Measurements from ENCODE around the gene OPTN. TPM values are rescaled to one million over a fixed set of nuclear protein-coding genes. Genes with fewer than 3 reads are reported as not detected.

The OPTN gene
- total and polyA plus RNA-seq, 12 donors: 63.2 to 148 (median 92.5) TPM

DNA sequence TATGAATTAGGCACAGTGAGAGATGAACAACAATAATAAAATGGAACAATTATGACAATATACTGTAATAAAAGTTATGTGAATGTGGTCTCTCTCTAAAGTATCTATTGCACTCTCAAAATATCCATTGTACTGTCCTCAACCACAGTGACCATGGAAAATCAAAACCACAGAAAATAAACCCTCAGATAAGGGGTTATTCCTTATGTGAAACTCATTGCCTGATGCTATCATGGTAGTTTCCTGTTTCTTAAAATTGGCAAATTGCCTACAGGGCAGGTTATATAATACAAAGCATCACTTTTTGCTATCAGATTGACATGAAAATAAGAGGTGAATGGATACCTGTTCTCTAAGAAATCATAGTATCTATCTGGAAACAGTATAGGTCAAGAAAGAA is 65.2 kb downstream of the OPTN start:
- no peak overlapping the region for H3K27ac ChIP-seq
- H3K4me3 ChIP-seq: no peak overlapping the region
- H3K36me3 ChIP-seq (replicated peaks in 1 of 2): no peaks in the 10 kb centered on the region
- peaks cover 2 to 12% of the 10 kb centered on the region in 2 donors for H3K4me1 ChIP-seq (replicated peaks in 1 of 2)
- intact Hi-C loops (cut with DNase I): loop anchor here in 1 of 2 donors (5.0 kb wide), 1 partner anchor 137 kb away; the partner anchor contains the start of gene PHYH
- no peaks in the 10 kb centered on the region for H3K27me3 ChIP-seq
- no peaks in the 10 kb centered on the region for H3K9me3 ChIP-seq (replicated peaks in 1 of 3)
- TF ChIP-seq, protein P1, sequence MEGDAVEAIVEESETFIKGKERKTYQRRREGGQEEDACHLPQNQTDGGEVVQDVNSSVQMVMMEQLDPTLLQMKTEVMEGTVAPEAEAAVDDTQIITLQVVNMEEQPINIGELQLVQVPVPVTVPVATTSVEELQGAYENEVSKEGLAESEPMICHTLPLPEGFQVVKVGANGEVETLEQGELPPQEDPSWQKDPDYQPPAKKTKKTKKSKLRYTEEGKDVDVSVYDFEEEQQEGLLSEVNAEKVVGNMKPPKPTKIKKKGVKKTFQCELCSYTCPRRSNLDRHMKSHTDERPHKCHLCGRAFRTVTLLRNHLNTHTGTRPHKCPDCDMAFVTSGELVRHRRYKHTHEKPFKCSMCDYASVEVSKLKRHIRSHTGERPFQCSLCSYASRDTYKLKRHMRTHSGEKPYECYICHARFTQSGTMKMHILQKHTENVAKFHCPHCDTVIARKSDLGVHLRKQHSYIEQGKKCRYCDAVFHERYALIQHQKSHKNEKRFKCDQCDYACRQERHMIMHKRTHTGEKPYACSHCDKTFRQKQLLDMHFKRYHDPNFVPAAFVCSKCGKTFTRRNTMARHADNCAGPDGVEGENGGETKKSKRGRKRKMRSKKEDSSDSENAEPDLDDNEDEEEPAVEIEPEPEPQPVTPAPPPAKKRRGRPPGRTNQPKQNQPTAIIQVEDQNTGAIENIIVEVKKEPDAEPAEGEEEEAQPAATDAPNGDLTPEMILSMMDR (IDR thresholded peaks at IDR 0.05): no peak
- no peak for TF ChIP-seq POLR2A (IDR thresholded peaks at IDR 0.05)
- DNase-seq: no peak

DNA sequence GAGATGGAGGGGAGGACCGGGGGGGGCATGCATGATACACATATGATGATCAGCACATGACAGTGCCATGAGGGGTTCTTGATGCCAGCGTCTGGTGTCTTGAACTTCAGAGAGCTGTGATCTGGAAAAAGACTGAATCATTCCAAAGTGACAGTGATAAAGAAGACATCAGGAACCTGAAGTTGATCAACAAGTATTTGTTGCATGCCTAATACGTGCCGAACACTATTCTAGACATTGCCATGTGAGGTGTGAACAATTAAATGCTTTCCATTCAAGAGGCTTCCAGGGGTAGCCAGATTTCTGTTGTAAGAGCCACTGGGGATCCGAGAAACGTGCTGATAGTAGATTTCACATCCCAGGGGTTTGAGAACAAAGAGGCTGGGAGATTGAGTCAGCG is 67.6 kb downstream of the OPTN start:
- Histone ChIP-seq H3K27ac (no peak overlapping the region), H3K9me3 (replicated peaks in 1 of 3) (no peaks in the 10 kb centered on the region), H3K27me3 (no peaks in the 10 kb centered on the region), H3K4me1 (replicated peaks in 1 of 2) (no peaks in the 10 kb centered on the region), H3K4me3 (no peak overlapping the region), H3K36me3 (replicated peaks in 1 of 2) (no peaks in the 10 kb centered on the region)
- DNase-seq: no peak
- TF ChIP-seq, protein P1 (IDR thresholded peaks at IDR 0.05): no peak
- TF ChIP-seq POLR2A (IDR thresholded peaks at IDR 0.05): no peak
- 81 to 89% (median 84%) methylated on average over 7 of the region's 7 CpGs for WGBS, 4 donors
- intact Hi-C loops (cut with DNase I): loop anchor here in 1 of 2 donors (5.0 kb wide), 1 partner anchor 135 kb away; the partner anchor contains the start of gene PHYH

DNA sequence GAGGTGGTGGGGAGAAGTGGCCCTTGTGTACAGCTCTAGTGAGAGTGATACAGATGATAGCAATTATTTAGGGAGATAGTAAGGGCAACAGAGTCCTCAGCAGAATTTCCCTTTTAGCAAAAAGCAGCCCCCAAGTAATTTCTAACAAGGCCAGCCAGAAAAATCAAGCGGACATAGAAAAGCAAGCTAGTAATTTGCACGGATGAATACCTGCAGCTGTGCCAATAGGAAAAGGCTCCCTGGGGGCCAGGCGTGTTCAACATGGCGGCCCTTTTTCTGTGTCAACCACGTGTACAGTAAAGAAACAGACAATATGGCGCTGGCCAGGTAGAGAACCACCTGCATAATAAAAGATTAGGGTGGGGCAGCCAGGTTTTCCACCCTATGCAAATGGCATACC is 68.8 kb downstream of the OPTN start:
- WGBS, 4 donors: 90 to 96% (median 94%) methylated on average over 6 of the region's 6 CpGs
- intact Hi-C loops (cut with DNase I): loop anchor here in 1 of 2 donors (5.0 kb wide), 1 partner anchor 134 kb away; the partner anchor contains the start of gene PHYH
- Histone ChIP-seq H3K4me3 (no peak overlapping the region), H3K9me3 (replicated peaks in 1 of 3) (no peaks in the 10 kb centered on the region), H3K27ac (no peak overlapping the region), H3K27me3 (no peaks in the 10 kb centered on the region), H3K36me3 (replicated peaks in 1 of 2) (no peaks in the 10 kb centered on the region), H3K4me1 (replicated peaks in 1 of 2) (no peaks in the 10 kb centered on the region)
- DNase-seq: no peak
- TF ChIP-seq, protein P1 (IDR thresholded peaks at IDR 0.05): no peak
- no peak for TF ChIP-seq POLR2A (IDR thresholded peaks at IDR 0.05)

DNA sequence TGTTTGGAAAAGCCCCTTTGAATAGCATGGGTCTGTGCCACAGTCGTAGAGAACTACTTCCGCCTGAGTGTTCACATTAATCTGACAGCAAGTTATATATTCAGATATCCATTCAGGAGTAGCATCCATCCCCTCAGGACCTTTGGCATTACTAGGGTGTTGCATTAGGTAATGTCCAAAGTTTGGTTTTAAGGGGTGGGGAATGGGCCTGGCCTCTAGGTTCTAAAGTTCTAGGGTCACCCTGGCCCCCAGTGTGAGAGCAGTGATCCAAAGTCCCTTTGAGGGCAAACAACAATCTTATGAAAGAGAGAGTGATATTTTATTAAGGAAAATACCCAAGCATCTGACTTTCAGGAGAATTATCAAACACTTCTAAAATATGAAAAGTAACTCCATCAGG is 73.7 kb downstream of the OPTN start:
- intact Hi-C loops (cut with DNase I): no loop called here
- no peaks in the 10 kb centered on the region for H3K9me3 ChIP-seq (replicated peaks in 1 of 3)
- whole genome bisulfite sequencing, 4 donors: 99 to 100% (median 99%) methylated on average over 2 of the region's 2 CpGs
- no peaks in the 10 kb centered on the region for H3K4me1 ChIP-seq (replicated peaks in 1 of 2)
- TF ChIP-seq POLR2A (IDR thresholded peaks at IDR 0.05): no peak
- TF ChIP-seq, protein P1 (IDR thresholded peaks at IDR 0.05): no peak
- DNase-seq: no peak
- H3K27me3 ChIP-seq: no peaks in the 10 kb centered on the region
- H3K4me3 ChIP-seq: no peak overlapping the region
- no peak overlapping the region for H3K27ac ChIP-seq
- no peaks in the 10 kb centered on the region for H3K36me3 ChIP-seq (replicated peaks in 1 of 2)
